ENCODE measurements around the gene ALMS1. TPM values are rescaled to one million over a fixed set of nuclear protein-coding genes. Genes with fewer than 3 reads are reported as not detected.
A peak's percentile ranks its signal among the peaks of the same experiment; 100 is the strongest.
"Not testable (repeated sequence)": the region's sequence is repeated elsewhere in the genome, so short reads cannot be mapped to it uniquely, and the experiment has no call there.

Gene ALMS1
- total RNA-seq, 4 donors from 2014 or later, result 31.3 to 36.1 (median 32.4) TPM

- Histone ChIP-seq H3K4me1 (no peaks in the 10 kb centered on the region), H3K36me3 (no peaks in the 10 kb centered on the region), H3K27ac (replicated peaks in 1 of 4) (no peak overlapping the region), H3K27me3 (peaks cover 0 to 8% (median 0%) of the 10 kb centered on the region in 4 donors), H3K9me3 (no peaks in the 10 kb centered on the region), H3K4me3 (no peak overlapping the region)
- intact Hi-C loops (cut with DNase I), result no loop called here
- WGBS, result 76% methylated on average over 5 of the region's 5 CpGs
- TF ChIP-seq, protein P1, sequence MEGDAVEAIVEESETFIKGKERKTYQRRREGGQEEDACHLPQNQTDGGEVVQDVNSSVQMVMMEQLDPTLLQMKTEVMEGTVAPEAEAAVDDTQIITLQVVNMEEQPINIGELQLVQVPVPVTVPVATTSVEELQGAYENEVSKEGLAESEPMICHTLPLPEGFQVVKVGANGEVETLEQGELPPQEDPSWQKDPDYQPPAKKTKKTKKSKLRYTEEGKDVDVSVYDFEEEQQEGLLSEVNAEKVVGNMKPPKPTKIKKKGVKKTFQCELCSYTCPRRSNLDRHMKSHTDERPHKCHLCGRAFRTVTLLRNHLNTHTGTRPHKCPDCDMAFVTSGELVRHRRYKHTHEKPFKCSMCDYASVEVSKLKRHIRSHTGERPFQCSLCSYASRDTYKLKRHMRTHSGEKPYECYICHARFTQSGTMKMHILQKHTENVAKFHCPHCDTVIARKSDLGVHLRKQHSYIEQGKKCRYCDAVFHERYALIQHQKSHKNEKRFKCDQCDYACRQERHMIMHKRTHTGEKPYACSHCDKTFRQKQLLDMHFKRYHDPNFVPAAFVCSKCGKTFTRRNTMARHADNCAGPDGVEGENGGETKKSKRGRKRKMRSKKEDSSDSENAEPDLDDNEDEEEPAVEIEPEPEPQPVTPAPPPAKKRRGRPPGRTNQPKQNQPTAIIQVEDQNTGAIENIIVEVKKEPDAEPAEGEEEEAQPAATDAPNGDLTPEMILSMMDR (IDR thresholded peaks at IDR 0.05), result no peak
- TF ChIP-seq POLR2A (IDR thresholded peaks at IDR 0.05; ENCODE audit: low read depth) (no peak), EP300 (IDR thresholded peaks at IDR 0.05) (no peak), POLR2AphosphoS5 (IDR thresholded peaks at IDR 0.05) (no peak)
- DNase-seq (ENCODE audit: extremely low spot score), result no peak
Observed at GRCh38 chr2:73343992-73344391, 41.6 kb upstream of the ALMS1 start.

DNA sequence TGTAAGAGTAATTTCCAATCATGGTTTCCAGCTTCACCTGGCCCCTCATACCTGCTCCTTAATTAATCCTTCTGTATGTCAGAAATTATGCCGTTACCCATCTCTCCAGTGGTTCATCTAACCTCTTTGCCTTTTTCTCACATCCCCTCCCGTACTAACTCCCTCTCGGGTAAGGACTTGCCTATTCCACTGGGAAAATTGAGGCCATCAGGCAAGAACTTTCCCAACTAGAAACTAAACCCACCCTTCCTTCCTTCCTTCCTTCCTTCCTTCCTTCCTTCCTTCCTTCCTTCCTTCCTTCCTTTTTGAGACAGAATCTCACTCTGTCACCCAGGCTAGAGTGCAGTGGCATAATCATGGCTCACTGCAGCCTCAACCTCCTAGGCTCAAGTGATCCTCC lies 40.9 kb upstream of the ALMS1 start:
- DNase-seq (ENCODE audit: extremely low spot score); H3K27me3 ChIP-seq; H3K9me3 ChIP-seq; H3K4me1 ChIP-seq; H3K36me3 ChIP-seq; intact Hi-C loops (cut with DNase I); H3K27ac ChIP-seq (replicated peaks in 1 of 4); H3K4me3 ChIP-seq: not testable (repeated sequence)
- WGBS, result 90% methylated on average over 3 of the region's 3 CpGs

- H3K27ac ChIP-seq (replicated peaks in 1 of 4), result no peak overlapping the region
- intact Hi-C loops (cut with DNase I), result no loop called here
- no peak overlapping the region for H3K4me3 ChIP-seq
- H3K4me1 ChIP-seq, result no peaks in the 10 kb centered on the region
- no peaks in the 10 kb centered on the region for H3K9me3 ChIP-seq
- peaks cover 0 to 17% (median 0%) of the 10 kb centered on the region in 4 donors for H3K27me3 ChIP-seq
- DNase-seq (ENCODE audit: extremely low spot score), result no peak
- TF ChIP-seq POLR2AphosphoS5 (IDR thresholded peaks at IDR 0.05) (no peak), POLR2A (IDR thresholded peaks at IDR 0.05; ENCODE audit: low read depth) (no peak), EP300 (IDR thresholded peaks at IDR 0.05) (no peak)
- TF ChIP-seq, protein P1 (IDR thresholded peaks at IDR 0.05), result no peak
- WGBS, result 69% methylated on average over 4 of the region's 4 CpGs
- H3K36me3 ChIP-seq, result no peaks in the 10 kb centered on the region
Observed at GRCh38 chr2:73350035-73350691, 35.5 kb upstream of the ALMS1 start.

DNA sequence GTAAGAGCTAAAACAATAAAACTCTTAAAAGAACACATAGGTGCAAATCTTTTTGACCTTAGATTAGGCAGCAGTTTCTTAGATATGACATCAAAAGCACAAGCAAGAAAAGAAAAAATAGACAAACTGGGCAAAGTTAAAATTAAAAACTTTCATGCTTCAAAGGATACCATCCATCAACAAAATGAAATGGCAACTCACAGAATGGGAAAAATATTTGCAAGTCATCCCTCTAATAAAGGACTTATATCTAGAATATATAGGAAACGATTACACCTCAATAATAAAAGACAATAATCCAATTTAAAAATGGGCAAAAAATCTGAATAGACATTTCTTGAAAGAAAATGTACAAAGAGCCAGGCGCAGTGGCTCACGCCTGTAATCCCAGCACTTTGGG lies 29.5 kb upstream of the ALMS1 start:
- Histone ChIP-seq H3K27me3 (peaks cover 0 to 9% (median 0%) of the 10 kb centered on the region in 4 donors), H3K4me1 (no peaks in the 10 kb centered on the region), H3K4me3 (no peak overlapping the region), H3K36me3 (no peaks in the 10 kb centered on the region), H3K27ac (replicated peaks in 1 of 4) (no peak overlapping the region), H3K9me3 (no peaks in the 10 kb centered on the region)
- TF ChIP-seq POLR2A (IDR thresholded peaks at IDR 0.05; ENCODE audit: low read depth) (no peak), EP300 (IDR thresholded peaks at IDR 0.05) (no peak), POLR2AphosphoS5 (IDR thresholded peaks at IDR 0.05) (no peak)
- TF ChIP-seq, protein P1 (IDR thresholded peaks at IDR 0.05), result no peak
- no peak for DNase-seq (ENCODE audit: extremely low spot score)
- intact Hi-C loops (cut with DNase I), result no loop called here
- 89% methylated on average over 3 of the region's 3 CpGs for WGBS

DNA sequence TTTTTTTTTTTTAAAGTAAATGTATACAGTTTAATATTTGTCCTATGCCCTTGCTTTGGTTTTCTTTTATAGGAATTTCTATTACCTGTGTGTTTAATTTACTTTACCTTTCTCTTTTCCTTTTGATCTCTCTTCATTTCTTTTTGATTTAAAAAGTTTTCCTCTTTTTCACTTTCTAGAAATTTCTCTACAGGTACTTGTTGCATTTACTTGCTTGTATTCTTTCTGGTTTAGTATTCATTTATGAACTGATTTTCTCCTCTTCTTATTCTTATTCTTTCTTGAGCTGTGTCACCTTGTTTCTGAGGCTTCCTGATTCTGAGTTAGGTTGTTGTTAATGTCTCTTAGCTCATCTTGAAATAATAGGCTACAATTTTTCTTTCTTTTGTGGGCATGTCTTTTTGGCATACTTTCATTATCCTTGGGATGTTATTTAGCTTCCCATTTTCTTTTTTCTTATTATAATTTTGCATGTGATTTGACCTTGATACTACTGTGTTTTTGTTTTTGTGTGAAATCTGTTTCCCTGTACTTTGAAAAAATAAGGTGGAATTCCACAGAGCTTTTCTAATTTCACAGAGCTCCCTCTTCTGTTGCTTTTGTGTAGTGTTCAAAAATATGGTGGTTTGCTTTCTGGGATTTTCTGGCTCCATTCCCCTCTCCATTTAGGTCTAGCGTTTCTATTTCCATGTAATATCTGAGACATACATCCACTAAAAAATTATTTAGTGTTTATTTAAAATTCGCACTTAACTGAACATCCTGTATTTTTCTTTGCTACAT lies 25.5 kb upstream of the ALMS1 start:
- no peak overlapping the region for H3K4me3 ChIP-seq
- no peak overlapping the region for H3K27ac ChIP-seq (replicated peaks in 1 of 4)
- intact Hi-C loops (cut with DNase I), result no loop called here
- H3K4me1 ChIP-seq, result no peaks in the 10 kb centered on the region
- no peaks in the 10 kb centered on the region for H3K9me3 ChIP-seq
- 21% methylated on average over 2 of the region's 2 CpGs for WGBS
- H3K27me3 ChIP-seq, result no peaks in the 10 kb centered on the region
- DNase-seq (ENCODE audit: extremely low spot score), result no peak
- TF ChIP-seq POLR2AphosphoS5 (IDR thresholded peaks at IDR 0.05), result no peak
- TF ChIP-seq, protein P1 (IDR thresholded peaks at IDR 0.05), result peak in 1 of 3 experiments; percentile 15
- H3K36me3 ChIP-seq, result no peaks in the 10 kb centered on the region
